Measurements from ENCODE around the gene SUCNR1.

- TF ChIP-seq CTCF (IDR thresholded peaks at IDR 0.05) (no peak), POLR2A (IDR thresholded peaks at IDR 0.05) (no peak)
These were observed 28.0 kb upstream of the SUCNR1 start for GRCh38 chr3:151845306-151845905.
